GM18517 (cell line): ENCODE measurements around the gene ZNF547.

Experiments used
- ATAC-seq: cut with Tn5 transposase; IDR thresholded peaks from one replicate; pipeline ENCODE4 v1.9.1; 2021; ENCODE audit warnings: mild to moderate bottlenecking, moderate library complexity; ENCODE audit not compliant: unreplicated experiment

The ZNF547 gene

GRCh38 chr19:57362997-57363687 lies at the start of gene ZNF547, which contains the start of gene TRAPPC2B:
Gene ZNF547 (plus strand): TSS chr19:57363551. CDS start chr19:57368556, 5,005 bp downstream.
Gene TRAPPC2B (plus strand): TSS chr19:57363551. CDS start chr19:57364834, 1,283 bp downstream.
- ATAC-seq, result peak; percentile 87

DNA sequence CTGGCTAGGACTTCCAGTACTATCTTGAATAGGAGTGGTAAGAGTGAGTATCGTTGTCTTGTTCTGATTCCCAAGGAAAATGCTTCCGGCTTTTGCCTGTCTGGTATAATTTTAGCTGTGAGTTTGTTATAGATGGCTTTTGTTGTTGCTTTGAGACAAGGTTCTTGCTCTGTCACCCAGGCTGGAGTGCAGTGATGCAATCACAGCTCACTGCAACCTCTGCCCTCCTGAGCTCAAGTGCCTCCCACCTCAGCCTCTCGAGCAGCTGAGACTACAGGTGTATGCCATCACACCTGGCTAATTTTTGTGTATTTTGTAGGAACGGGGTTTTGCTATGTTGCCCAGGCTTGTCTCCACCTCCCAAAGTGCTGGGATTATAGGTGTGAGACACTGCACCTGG lies 49.2 kb upstream of the ZNF547 start:
- no peak for ATAC-seq

GRCh38 chr19:57317503-57317902 lies 45.8 kb upstream of the ZNF547 start:
- no peak for ATAC-seq

DNA sequence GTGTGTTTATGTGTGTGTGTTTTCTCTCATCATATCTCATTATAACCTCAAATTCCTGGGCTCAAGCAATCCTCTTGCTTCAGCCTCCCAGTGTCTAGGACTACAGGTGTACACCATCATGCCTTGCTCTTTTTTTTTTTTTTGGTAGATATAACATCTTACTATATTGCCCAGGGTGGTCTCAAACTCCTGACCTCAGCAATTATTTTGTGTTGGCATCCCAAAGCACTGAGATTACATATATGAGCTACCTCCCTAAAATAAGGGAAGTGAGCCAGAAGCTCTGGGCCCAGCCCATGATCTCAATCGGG lies 43.5 kb upstream of the ZNF547 start:
- peak; percentile 6 for ATAC-seq

DNA sequence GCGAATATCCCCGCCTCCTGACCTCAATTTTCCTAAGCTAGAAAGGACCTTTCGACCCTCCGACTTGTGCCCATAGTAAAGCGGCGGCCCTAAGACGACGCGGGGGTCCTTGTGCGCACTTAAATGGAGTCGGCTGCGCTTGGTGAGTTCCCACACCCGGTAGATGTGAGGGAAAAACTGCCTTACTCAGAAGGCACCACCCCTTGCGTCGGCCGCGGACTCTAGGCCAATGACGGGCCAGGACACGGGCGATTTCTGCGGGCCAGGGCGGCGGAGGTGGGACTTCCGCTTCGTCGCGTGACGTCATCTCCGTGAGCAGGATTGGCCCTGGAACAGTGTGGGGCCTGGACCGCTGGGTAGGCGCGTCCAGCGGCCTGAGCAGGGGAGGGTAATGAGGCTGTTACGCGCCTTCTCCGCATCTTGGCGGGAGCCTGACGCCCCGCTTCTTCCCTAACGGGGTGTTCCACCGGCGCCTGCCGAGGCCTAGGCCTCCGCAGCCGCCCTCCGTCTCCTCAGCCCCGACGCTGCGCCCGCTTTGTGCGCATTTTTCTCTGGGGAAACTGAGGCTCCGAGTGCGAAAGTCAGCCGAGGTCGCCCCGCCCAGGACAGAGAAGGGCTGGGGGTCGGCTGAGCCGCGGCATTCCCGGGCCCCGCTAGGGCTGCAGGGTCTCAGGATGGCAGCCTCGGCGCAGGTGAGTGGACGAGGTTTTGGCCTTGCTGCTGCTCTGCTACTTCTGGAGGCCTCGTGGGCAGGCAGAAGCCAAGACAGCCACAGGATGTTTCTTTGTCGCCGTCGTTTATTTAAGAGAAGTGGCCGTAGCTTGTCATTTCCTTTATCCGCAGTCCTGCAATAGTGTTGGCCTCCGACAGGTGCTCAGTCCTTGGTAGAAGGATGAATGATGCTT lies 42.9 kb upstream of the ZNF547 start, which contains the start of gene ZNF543:
ZNF543 (plus strand) TSS at position 293 of the 905 bp plus-strand sequence; CDS start at position 675, 382 bp downstream.
- ATAC-seq, result peak; percentile 95

DNA sequence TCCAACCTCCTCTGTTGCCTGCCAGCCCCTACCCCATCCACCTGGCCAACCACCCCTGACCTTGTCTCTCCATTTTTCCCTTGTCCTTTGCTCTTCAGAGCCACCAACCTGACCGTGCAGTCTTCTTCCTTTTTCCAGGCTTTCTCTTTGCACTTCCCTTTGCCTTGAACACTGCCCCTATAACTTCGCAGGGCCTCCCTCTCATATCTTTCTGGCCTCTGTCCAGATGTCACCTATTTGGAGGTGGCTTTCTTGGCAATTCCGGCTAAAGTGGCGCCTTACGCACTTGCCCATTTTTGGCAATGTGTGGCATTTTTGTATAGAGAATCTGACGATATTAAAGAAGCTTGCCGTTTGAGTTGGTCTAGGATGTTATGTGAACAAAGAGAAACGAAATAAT lies 42.2 kb upstream of the ZNF547 start:
- no peak for ATAC-seq

DNA sequence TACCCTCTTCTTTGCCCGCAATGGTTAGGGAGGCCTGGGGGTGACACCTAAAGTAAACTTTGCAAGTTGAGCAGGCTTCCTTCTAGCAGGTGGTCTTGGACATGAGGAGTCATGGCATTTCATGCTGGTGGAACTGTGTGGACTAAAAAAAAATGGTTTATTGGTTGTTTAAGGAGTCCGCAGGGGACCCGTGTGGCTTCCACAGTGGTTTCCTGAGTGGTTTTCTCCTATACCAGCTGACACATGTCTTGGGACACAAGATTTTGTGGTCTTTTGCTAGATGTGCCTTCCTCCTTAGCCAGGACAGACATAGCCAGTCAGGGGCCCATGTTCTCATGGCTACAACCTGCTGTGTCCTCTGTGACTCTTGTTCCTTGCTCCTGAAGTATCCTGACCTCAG lies 41.6 kb upstream of the ZNF547 start:
- ATAC-seq, result no peak

GRCh38 chr19:57324992-57325391 lies 38.4 kb upstream of the ZNF547 start:
- ATAC-seq, result no peak

- no peak for ATAC-seq
Measured at GRCh38 chr19:57327993-57328392, 35.4 kb upstream of the ZNF547 start.

GRCh38 chr19:57334191-57334590 lies 29.2 kb upstream of the ZNF547 start:
- no peak for ATAC-seq

DNA sequence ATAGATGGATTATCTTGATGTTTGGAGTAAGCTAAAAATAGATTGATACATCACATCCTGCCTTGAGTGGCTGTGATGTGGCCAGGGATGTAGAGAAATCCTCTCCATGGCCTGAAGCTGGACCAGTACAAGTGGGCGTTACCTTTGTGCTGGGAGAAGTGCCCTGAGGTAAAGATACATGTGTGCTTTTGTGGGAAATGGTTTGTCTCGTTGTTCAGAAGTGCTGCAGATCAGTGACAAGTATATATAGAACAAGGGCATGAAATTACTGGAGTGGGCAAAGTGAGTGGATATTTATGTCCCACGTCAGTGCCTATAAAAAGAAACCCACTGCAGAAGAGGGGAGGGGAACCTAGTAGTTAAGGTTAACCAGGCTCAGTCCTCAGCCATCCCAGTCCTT lies 24.5 kb upstream of the ZNF547 start:
- ATAC-seq, result no peak

- ATAC-seq, result no peak
Measured at GRCh38 chr19:57342582-57342981, 20.8 kb upstream of the ZNF547 start.

DNA sequence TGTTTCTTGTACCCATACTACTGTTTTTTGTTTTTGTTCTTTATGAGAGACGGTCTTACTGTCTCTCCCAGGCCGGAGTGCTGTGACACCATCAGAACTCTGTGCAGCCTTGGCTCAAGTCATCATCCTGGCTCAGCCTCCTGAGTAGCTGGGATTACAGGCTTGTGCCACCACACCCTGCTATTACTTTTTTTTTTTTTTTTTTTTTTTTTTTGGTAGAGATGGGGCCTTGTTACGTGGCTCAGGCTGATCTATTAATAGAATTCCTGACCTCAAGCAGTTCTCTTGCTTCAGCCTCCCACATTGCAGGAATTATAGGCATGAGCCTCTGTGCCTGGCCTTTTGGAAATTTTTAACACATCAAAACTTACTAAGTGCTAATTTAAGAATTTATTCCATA lies 15.2 kb upstream of the ZNF547 start:
- ATAC-seq, result no peak

- ATAC-seq, result peak; percentile 94
Measured at GRCh38 chr19:57350877-57351805, 12.2 kb upstream of the ZNF547 start, which contains the start of gene ZNF304. Gene ZNF304 (plus strand): TSS chr19:57351271. CDS start chr19:57351665, 394 bp downstream.

DNA sequence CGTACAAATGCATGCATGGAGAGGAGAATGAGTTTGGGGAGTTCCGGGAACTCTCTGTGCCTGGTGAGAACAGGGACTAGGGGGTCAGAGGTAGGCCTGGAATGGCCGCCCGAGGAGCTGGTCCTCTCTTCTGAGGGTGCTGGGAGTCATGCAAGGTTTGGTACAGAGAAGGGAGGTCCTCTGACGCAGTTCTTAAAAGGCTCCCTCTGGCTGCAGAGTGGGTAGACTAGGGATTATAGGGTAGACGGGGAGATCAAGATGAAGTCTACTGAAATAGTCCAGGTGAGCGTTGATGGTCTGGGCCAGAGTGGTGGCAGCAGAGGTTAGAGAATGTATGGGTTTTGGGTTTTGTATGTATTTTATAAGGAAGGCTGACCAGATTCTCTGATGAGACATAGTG lies 11.5 kb upstream of the ZNF547 start:
- no peak for ATAC-seq

GRCh38 chr19:57355916-57356315 lies 7.4 kb upstream of the ZNF547 start:
- no peak for ATAC-seq

DNA sequence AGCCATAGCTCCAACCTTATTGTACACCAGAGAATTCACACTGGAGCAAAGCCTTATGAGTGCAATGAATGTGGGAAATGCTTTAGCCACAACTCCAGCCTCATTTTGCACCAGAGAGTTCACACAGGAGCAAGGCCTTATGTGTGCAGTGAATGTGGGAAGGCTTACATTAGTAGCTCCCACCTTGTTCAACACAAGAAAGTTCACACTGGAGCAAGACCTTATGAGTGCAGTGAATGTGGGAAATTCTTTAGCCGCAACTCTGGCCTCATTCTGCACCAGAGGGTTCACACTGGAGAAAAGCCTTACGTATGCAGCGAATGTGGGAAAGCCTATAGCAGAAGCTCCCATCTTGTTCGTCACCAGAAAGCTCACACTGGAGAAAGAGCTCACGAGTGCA lies 5.9 kb upstream of the ZNF547 start:
- no peak for ATAC-seq

- no peak for ATAC-seq
Measured at GRCh38 chr19:57359300-57359699, 4.1 kb upstream of the ZNF547 start.

DNA sequence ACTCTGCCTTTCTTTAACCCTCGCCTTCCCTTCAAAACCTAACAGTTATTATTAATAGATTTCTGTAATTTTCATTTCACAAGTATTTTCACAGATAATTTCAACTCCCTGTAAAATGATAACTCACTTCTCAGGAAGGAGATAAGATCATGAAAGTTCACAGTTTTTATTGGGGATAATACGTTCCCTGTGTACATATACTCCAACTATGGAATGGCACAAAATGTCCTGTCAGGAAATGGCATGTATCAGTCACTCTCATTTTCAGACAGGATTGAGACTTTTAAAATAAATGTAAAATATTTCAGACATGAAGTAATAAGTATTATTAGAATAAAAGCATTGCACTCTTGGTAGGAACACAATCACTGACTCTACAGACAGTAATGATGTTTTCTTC lies 932 bp upstream of the ZNF547 start:
- no peak for ATAC-seq

GRCh38 chr19:57363688-57364181 lies 384 bp downstream of the ZNF547 start:
- ATAC-seq, result no peak

- no peak for ATAC-seq
Measured at GRCh38 chr19:57366776-57367175, 3.4 kb downstream of the ZNF547 start.
